ENCODE measurements around the gene NXPH3.

DNA sequence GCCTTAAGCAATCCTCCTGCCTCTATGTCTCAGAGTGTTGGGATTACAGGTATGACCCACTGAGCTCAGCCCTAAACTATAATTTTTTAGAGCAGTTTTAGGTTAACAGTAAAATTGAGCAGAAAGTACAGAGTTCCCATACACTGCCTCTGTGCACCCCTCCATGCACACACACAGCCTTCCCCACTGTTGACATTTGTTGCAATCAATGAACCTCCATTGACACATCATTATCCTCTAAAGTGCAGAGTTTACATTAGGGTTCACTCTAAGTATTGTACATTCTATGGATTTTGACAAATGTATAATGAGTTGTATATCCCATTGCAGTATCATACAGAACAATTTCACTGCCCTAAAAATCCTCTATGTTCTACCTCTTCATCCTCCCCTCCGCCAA, 45.6 kb upstream of the NXPH3 start:
- TF ChIP-seq, protein P1, sequence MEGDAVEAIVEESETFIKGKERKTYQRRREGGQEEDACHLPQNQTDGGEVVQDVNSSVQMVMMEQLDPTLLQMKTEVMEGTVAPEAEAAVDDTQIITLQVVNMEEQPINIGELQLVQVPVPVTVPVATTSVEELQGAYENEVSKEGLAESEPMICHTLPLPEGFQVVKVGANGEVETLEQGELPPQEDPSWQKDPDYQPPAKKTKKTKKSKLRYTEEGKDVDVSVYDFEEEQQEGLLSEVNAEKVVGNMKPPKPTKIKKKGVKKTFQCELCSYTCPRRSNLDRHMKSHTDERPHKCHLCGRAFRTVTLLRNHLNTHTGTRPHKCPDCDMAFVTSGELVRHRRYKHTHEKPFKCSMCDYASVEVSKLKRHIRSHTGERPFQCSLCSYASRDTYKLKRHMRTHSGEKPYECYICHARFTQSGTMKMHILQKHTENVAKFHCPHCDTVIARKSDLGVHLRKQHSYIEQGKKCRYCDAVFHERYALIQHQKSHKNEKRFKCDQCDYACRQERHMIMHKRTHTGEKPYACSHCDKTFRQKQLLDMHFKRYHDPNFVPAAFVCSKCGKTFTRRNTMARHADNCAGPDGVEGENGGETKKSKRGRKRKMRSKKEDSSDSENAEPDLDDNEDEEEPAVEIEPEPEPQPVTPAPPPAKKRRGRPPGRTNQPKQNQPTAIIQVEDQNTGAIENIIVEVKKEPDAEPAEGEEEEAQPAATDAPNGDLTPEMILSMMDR (conservative IDR thresholded peaks at IDR 0.05; ENCODE audit: low read length): no peak
- TF ChIP-seq EZH2phosphoT487 (IDR thresholded peaks at IDR 0.05; ENCODE audit: borderline replicate concordance): no peak

Measured in Loucy (cell line).